Smooth muscle cell (in vitro differentiated cells): ENCODE results near the gene MAGI2. TPM values are rescaled to one million over a fixed set of nuclear protein-coding genes. Genes with fewer than 3 reads are reported as not detected.

Experiments used
- DNase-seq: peaks from one replicate; lab custom pipeline; 2025; ENCODE audit not compliant: unreplicated experiment; lab: John Stamatoyannopoulos, UW
- H2AFZ ChIP-seq: fragments of 200-600 bp; sonication (generic); 2 replicates; pipeline ENCODE4 v1.6.0; 2016; ENCODE audit warnings: antibody characterized with exemption, low read depth, mild to moderate bottlenecking
- H3F3A ChIP-seq: fragments of 200-600 bp; sonication (generic); 2 replicates; pipeline ENCODE4 v1.6.0; 2017; ENCODE audit warnings: antibody characterized with exemption, low read depth
- H3K27ac ChIP-seq: fragments of 200-600 bp; sonication (generic); 2 replicates; pipeline ENCODE4 v1.5.1; 2016; ENCODE audit warnings: low read depth, mild to moderate bottlenecking
- H3K27me3 ChIP-seq: fragments of 200-600 bp; sonication (generic); 2 replicates; pipeline ENCODE4 v1.6.1; 2016; ENCODE audit warnings: low read depth, mild to moderate bottlenecking
- H3K36me3 ChIP-seq: fragments of 200-600 bp; sonication (generic); 2 replicates; pipeline ENCODE4 v1.5.1; 2016; ENCODE audit warnings: low read depth
- H3K4me1 ChIP-seq: fragments of 200-600 bp; sonication (generic); 2 replicates; pipeline ENCODE4 v1.5.1; 2016; ENCODE audit warnings: low read depth
- H3K4me2 ChIP-seq: fragments of 200-600 bp; sonication (generic); 2 replicates; pipeline ENCODE4 v1.6.0; 2016; ENCODE audit warnings: mild to moderate bottlenecking
- H3K4me3 ChIP-seq: fragments of 200-600 bp; sonication (generic); 2 replicates; pipeline ENCODE4 v1.5.1; 2016; ENCODE audit warnings: mild to moderate bottlenecking
- H3K79me2 ChIP-seq: fragments of 200-600 bp; sonication (generic); 2 replicates; pipeline ENCODE4 v1.6.0; 2016; ENCODE audit warnings: low read depth, mild to moderate bottlenecking
- H3K9ac ChIP-seq: fragments of 200-600 bp; sonication (generic); 2 replicates; pipeline ENCODE4 v1.6.0; 2016; ENCODE audit warnings: low read depth
- H3K9me3 ChIP-seq: fragments of 200-600 bp; sonication (generic); replicated peaks from 2 replicates; pipeline ENCODE4 v1.5.1; 2016; ENCODE audit warnings: low read depth
- H4K20me1 ChIP-seq: fragments of 200-600 bp; sonication (generic); 2 replicates; pipeline ENCODE4 v1.6.0; 2016; ENCODE audit warnings: low read depth
- CTCF ChIP-seq: fragments of 200-600 bp; sonication (generic); IDR thresholded peaks from 2 replicates; pipeline ENCODE4 v1.5.1; 2017; ENCODE audit warnings: borderline replicate concordance, mild to moderate bottlenecking, antibody characterized with exemption; ENCODE audit not compliant: insufficient read depth, poor library complexity, severe bottlenecking
- WGBS: methylation state at CpG from one replicate; pipeline ENCODE4 v1.1.7; 2016; ENCODE audit warnings: low lambda C conversion rate; 5-methylcytosine and 5-hydroxymethylcytosine counted together
- polyA plus RNA-seq: library from polyadenylated mRNA; unstranded; fragments of >200 nt; fragmentation: Nextera tagmentation; extraction: Ambion mirVana; gene quantifications from 2 replicates; pipeline ENCODE4 v1.2.1, GENCODE V29; 2016
- total RNA-seq: library from RNA; depleted of rRNA; stranded (reverse); fragments of >200 nt; gene quantifications from 2 replicates; pipeline ENCODE4 v1.2.3, GENCODE V29; 2014

The MAGI2 gene
- total and polyA plus RNA-seq, 2 experiments from 2014 or later: 3.4 to 10.7 TPM

- Histone ChIP-seq H4K20me1 (no peaks in the 10 kb centered on the region), H3K79me2 (no peaks in the 10 kb centered on the region), H3K9me3 (no peaks in the 10 kb centered on the region), H3K4me3 (no peak overlapping the region), H3K27me3 (no peaks in the 10 kb centered on the region), H2AFZ (no peak overlapping the region), H3K36me3 (no peaks in the 10 kb centered on the region), H3K4me2 (no peak overlapping the region), H3K4me1 (no peaks in the 10 kb centered on the region), H3F3A (no peaks in the 10 kb centered on the region), H3K9ac (no peak overlapping the region), H3K27ac (no peak overlapping the region)
- no peak for TF ChIP-seq CTCF
- 48% methylated on average over 1 of the region's 1 CpG for WGBS
- DNase-seq: no peak
Measured at GRCh38 chr7:79227044-79227443, 226.4 kb downstream of the MAGI2 start.

- DNase-seq: no peak
- H3K4me1 ChIP-seq: no peaks in the 10 kb centered on the region
- WGBS: 89% methylated on average over 2 of the region's 2 CpGs
- H4K20me1 ChIP-seq: peaks cover 3% of the 10 kb centered on the region
- H3K79me2 ChIP-seq: no peaks in the 10 kb centered on the region
- no peaks in the 10 kb centered on the region for H3F3A ChIP-seq
- no peak for TF ChIP-seq CTCF
- no peaks in the 10 kb centered on the region for H3K36me3 ChIP-seq
- H3K27ac ChIP-seq: no peak overlapping the region
- no peak overlapping the region for H3K4me2 ChIP-seq
- no peaks in the 10 kb centered on the region for H3K9me3 ChIP-seq
- H3K4me3 ChIP-seq: no peak overlapping the region
- no peak overlapping the region for H2AFZ ChIP-seq
- no peaks in the 10 kb centered on the region for H3K27me3 ChIP-seq
- no peak overlapping the region for H3K9ac ChIP-seq
Measured at GRCh38 chr7:79221211-79221610, 232.3 kb downstream of the MAGI2 start.

GRCh38 chr7:79217976-79218626 is 235.4 kb downstream of the MAGI2 start:
- no peak for TF ChIP-seq CTCF
- H4K20me1 ChIP-seq: peaks cover 3% of the 10 kb centered on the region
- H3K27ac ChIP-seq: no peak overlapping the region
- 89% methylated on average over 5 of the region's 5 CpGs for WGBS
- H3K36me3 ChIP-seq: no peaks in the 10 kb centered on the region
- no peaks in the 10 kb centered on the region for H3K9me3 ChIP-seq
- no peak overlapping the region for H3K4me2 ChIP-seq
- H3K4me3 ChIP-seq: no peak overlapping the region
- H3K9ac ChIP-seq: no peak overlapping the region
- no peaks in the 10 kb centered on the region for H3F3A ChIP-seq
- H3K27me3 ChIP-seq: no peaks in the 10 kb centered on the region
- DNase-seq: no peak
- H3K79me2 ChIP-seq: no peaks in the 10 kb centered on the region
- no peaks in the 10 kb centered on the region for H3K4me1 ChIP-seq
- H2AFZ ChIP-seq: no peak overlapping the region

- H3K27me3 ChIP-seq: no peaks in the 10 kb centered on the region
- no peak for DNase-seq
- H3F3A ChIP-seq: no peaks in the 10 kb centered on the region
Measured at GRCh38 chr7:79217468-79217867, 236.0 kb downstream of the MAGI2 start.

More at GRCh38 chr7:79217468-79217867, 236.0 kb downstream of the MAGI2 start:
- Histone ChIP-seq H4K20me1 (peaks cover 3% of the 10 kb centered on the region), H3K9me3 (no peaks in the 10 kb centered on the region), H3K4me1 (no peaks in the 10 kb centered on the region), H2AFZ (no peak overlapping the region), H3K4me2 (no peak overlapping the region), H3K4me3 (no peak overlapping the region), H3K79me2 (no peaks in the 10 kb centered on the region), H3K9ac (no peak overlapping the region), H3K27ac (no peak overlapping the region), H3K36me3 (no peaks in the 10 kb centered on the region)
- TF ChIP-seq CTCF: no peak
